Superior temporal gyrus (tissue), 1 donor: ENCODE results near the gene UIMC1.

Experiments
- DNase-seq: peaks from one replicate; pipeline ENCODE4 v3.0.0-alpha.2; 2016; ENCODE audit errors: extremely low spot score

The UIMC1 gene

GRCh38 chr5:176902102-176902814, 104.3 kb downstream of the UIMC1 start:
- no peak for DNase-seq

DNA sequence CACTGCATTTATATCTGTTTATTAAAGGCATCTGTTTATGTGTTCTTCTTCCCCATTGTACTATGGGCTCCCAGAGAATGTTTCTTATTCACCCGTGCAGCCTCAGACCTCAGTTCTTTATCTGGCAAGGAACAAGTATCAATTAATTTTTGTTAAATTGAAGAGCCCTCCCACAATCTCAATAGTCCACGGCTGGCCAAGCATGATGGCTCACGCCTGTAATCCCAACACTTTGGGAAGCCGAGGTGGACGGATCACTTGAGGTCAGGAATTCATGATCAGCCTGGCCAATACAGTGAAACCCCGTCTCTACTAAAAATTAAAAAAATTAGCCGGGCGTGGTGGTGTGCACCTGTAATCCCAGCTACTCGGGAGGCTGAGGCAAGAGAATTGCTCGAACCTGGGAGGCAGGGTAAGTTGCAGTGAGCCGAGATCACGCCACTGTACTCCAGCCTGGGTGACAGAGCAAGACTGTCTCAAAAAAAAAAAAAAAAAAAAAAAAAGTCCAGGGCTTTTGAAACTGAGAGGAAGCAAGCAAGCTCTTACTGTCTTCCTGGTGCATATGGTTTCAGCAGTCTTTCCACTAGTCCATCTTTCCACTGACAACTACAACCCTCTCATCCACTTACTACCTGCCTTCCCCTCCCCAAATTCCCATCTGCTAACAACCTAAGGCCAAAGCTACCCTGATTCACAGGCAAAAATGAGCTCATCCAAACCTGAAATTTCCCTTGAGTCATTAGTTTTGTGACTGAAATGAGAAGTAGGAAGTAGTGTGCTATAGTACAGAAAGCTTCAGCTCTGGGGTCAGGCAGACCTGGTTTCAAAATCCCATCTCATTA, 105.1 kb downstream of the UIMC1 start:
- no peak for DNase-seq

- no peak for DNase-seq
Measured at GRCh38 chr5:176900780-176901204, 105.8 kb downstream of the UIMC1 start.

DNA sequence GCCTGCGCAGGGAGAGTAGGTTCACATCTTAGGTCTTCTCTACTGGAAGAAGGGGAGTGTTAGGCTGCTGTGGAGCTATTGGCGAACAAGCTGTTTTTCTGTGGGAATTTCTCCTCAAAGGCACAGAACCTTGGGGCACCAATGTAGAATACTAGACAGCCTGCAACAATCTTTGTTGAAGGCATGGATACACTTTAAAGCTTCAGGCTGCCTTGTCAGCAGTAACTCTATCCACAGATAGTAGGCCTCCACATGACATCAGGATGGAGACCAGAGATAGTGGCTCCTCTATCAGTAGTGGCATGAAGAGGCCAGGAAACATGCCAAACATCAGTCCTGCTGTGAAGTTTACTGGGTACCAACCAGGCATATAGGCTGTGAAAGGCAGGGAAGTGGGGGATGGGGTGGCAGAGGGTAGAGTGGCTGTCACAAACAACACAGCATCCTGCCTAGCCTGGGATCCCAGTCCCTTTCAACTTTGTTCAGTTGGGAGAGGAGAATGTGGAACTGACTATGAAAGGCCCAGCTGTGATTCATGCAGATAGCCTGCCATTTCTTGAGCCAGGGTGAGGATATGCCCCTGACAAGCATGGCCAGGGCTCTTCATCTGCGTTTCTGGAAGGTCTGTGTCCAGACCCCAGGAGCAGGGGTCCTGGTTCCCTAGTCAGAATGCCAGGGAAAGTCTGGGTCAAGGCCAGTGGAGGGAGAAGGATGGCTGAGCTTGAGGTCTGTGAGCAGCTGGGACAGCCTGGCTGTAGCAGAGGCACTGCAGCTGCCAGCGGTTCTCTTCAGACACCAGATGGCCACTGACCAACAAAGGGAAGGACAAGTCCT, 106.4 kb downstream of the UIMC1 start:
- DNase-seq, result peak; percentile 28

GRCh38 chr5:176899296-176899891, 107.2 kb downstream of the UIMC1 start, which contains the start of gene HK3:
Gene HK3, minus strand, starts transcription at chr5:176899346. Its CDS starts 3,187 bp downstream, at chr5:176896159.
- DNase-seq, result no peak

DNA sequence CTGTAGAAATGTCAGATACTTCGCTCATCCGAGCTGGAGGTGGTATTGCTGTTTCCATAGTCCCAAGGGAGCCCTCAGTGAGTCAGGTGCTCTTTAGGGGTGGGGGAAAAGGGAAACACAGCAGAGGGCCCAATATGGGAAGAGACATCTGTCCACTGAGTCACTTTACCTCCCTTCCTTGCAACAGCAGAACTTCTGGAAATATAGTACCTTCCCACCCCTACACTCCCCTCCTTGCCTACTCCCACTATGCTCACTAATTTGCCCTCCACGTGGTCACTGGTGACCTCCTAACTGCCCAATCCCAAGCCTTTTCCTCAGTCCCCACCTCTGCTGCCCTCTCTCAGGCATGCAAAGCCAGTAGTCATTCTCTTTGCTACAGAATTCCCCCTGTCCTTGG, 109.3 kb downstream of the UIMC1 start:
- DNase-seq, result no peak

- DNase-seq, result no peak
Measured at GRCh38 chr5:176895831-176896230, 110.7 kb downstream of the UIMC1 start.

- DNase-seq, result no peak
Measured at GRCh38 chr5:176894298-176894697, 112.3 kb downstream of the UIMC1 start.

- no peak for DNase-seq
Measured at GRCh38 chr5:176892663-176893062, 113.9 kb downstream of the UIMC1 start.

GRCh38 chr5:176891331-176891958, 115.1 kb downstream of the UIMC1 start:
- no peak for DNase-seq

- DNase-seq, result no peak
Measured at GRCh38 chr5:176890455-176891330, 115.9 kb downstream of the UIMC1 start.

DNA sequence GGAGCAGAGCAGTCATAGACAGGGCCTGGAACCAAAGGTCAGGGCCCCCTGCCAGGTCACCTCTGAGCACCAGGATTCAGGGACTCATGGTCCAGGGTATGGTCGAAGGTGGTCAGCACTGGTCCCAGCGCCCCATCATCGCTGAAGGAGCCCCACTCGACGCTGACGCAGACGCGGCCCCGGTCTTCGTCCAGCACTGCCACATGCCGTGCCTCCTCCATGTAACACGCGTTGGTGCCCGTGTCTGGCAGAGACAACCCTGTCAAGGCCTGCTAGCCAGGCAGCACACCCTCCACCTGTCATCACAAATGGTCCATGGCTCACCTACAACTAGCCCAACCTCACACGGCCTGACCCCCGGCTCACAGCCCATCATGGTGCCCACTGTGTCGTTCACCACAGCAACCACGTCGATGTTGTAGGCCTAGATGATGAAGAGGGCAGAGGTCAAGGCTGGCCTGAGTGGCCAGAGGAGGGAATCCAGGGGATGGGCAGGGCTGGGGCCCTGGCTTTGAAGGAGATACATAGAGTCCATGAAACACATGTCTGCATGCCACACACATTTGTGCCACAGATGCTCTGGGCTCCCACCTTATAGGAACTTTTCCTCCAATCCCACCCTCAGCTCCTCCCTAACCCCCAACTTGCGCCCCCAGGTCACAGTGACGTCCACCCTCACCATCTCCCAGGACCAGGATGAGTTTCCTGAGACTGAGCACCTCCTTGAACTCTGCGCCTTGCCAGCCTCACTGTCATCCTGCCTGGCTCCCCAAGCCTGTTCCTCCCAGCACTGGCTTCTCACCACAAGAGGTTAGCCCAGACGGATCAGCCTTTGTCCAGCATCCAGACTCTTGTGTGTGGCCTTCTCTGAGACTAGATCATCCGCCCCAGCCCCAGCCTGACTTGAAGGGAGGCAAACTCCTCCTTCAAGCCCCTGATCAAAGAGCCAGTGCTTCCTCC, 117.0 kb downstream of the UIMC1 start:
- DNase-seq, result no peak

DNA sequence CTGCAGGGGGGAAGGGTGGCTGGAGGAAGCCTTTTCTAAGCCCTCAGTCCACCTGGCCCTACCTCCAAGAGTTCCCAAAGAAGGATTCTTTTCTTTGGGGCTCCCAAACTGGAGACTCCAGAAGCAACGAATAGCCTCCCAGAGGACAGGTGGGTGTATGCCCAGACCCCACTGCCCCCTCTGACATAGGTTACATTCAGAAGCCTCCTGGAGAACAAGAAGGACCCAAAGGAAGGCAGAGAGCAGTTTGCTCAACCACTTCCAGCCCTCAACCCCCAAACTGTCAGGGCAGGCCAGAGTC, 117.8 kb downstream of the UIMC1 start:
- DNase-seq, result no peak

DNA sequence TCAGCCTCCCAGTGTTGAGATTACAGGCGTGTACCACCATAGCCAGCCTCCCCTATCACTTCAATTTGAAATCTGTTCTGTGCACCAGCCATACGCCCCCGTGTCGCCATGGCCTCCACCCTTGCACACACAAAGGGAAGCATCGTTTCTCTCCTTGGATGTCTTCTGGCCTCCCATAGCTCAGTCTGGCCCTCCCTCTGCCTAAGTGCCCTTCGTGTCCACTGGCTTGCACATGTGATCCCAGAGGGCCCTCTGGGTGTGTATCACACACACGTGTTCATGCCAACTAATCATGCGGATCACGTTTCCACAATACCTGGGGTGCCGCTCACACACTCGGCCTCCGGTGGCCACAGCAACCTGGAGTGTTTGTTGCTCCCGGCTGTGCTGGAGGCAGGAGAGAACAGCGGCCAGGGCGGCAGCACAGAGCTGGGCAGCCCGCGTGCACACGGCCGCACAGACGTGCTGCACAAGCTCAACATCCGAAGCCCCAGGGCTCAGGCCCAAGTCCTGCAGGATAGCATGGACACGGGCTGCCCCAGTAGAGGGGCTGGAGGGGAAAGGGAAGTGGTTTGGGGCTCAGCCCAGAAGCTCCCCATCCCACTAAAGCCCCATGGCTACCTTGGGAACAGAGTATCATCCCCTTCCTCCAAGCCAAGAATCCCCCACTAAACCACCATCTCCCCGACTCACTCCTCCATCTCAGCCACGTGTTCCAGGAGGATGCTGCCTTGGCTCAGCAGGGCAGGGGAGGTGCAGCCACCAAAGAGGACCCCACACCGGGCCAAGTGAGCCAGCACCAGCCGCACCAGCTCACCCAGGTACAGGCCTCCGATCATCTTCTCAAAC, 118.3 kb downstream of the UIMC1 start:
- DNase-seq, result no peak

DNA sequence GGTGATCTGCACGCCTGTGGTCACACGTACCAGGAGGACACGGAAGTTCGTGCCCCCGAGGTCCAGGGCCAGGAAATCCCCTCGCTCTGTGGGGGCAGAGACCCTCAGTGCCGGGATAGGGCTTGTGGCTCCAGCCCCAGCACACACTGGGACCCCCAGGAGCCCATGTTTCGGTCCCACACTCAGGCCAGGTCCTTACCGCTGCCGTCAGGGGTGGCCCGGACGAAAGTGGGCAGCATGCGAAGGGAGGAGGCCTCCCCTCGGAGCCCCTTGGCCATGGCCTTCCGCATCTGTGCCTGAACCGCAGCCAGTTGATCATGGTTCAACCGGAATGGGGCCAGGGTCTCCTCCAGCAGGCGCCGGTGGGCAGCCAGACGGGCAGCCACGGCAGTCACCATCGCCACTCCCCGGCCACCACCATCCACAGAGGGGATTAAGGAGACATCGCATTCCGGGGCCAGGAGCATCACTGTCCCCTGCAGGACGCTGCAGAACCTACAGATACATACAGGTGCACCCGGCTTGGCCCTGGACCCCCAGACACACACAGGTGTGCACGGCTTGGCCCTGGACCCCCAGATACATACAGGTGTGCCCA, 119.2 kb downstream of the UIMC1 start:
- DNase-seq, result no peak

GRCh38 chr5:176886336-176887251, 120.0 kb downstream of the UIMC1 start:
- DNase-seq, result peak; percentile 8

DNA sequence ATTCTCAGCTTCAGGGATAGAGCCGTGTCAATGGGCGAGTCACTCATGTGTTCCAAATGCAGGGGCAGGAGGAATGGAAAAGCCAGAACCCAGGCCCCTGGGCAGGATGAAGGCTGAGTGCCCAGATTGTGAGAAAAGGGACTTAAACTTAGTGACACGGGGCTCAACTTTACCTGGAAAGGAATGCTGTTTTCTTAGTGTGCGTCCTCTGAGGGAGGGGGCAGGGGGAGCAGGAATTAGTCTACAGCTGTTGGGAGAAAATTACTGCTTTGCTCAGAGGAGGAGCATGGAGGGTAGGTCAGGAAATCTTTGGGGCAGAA, 122.0 kb downstream of the UIMC1 start:
- DNase-seq, result no peak
